ENCODE results near the gene LRRK1. TPM values are rescaled to one million over a fixed set of nuclear protein-coding genes. Genes with fewer than 3 reads are reported as not detected.

Gene LRRK1
- total RNA-seq, 6 experiments from 2014 or later = 0.93 to 3.6 (median 2.5) TPM

- Histone ChIP-seq H3K9me3 (no peaks in the 10 kb centered on the region), H3K4me3 (no peak overlapping the region), H3K27ac (no peak overlapping the region), H3K36me3 (no peaks in the 10 kb centered on the region), H3K27me3 (no peaks in the 10 kb centered on the region), H3K4me1 (no peaks in the 10 kb centered on the region)
- WGBS (ENCODE audit: insufficient coverage, low coverage, low lambda C conversion rate, missing lambda C conversion rate) = 50% methylated on average over 5 of the region's 26 CpGs
- intact Hi-C loops (cut with DNase I) = no loop called here
- no peak for ATAC-seq
- TF ChIP-seq CTCF (IDR thresholded peaks at IDR 0.05) (no peak), POLR2A (IDR thresholded peaks at IDR 0.05) (no peak)
- peak in 1 of 3 donors; percentile 33 for DNase-seq
Observed at GRCh38 chr15:100897221-100898151, 21.7 kb upstream of the LRRK1 start.

DNA sequence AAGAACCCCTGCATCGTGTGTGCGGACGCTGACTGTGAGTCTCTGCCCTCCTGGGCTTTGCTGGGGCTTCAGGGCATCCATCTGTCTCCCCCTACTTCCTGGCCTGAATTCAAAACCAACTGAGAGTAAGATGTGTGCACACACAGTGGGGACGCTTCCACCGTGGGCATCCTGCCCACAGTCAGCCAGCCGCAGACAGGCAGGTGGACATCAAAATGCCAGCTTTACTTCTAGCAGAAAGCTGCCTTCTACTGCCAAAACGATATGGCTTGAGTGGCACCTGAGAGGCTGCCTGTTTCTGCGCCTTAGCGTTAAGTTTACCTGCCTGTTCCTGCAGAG lies 21.0 kb upstream of the LRRK1 start:
- no CpG with 5 or more reads among the region's 9 CpGs for WGBS (ENCODE audit: insufficient coverage, low coverage, low lambda C conversion rate, missing lambda C conversion rate)
- intact Hi-C loops (cut with DNase I) = no loop called here
- no peak for ATAC-seq
- DNase-seq = peak in 1 of 3 donors; percentile 22
- TF ChIP-seq CTCF (IDR thresholded peaks at IDR 0.05) (no peak), POLR2A (IDR thresholded peaks at IDR 0.05) (no peak)
- no peaks in the 10 kb centered on the region for H3K36me3 ChIP-seq
- no peaks in the 10 kb centered on the region for H3K9me3 ChIP-seq
- no peaks in the 10 kb centered on the region for H3K27me3 ChIP-seq
- no peaks in the 10 kb centered on the region for H3K4me1 ChIP-seq
- no peak overlapping the region for H3K4me3 ChIP-seq
- no peak overlapping the region for H3K27ac ChIP-seq

GRCh38 chr15:100898661-100899462 lies 20.3 kb upstream of the LRRK1 start:
- intact Hi-C loops (cut with DNase I) = no loop called here
- Histone ChIP-seq H3K4me3 (no peak overlapping the region), H3K4me1 (no peaks in the 10 kb centered on the region), H3K27me3 (no peaks in the 10 kb centered on the region), H3K27ac (no peak overlapping the region), H3K9me3 (no peaks in the 10 kb centered on the region), H3K36me3 (no peaks in the 10 kb centered on the region)
- WGBS (ENCODE audit: insufficient coverage, low coverage, low lambda C conversion rate, missing lambda C conversion rate) = 51% methylated on average over 10 of the region's 11 CpGs
- DNase-seq (peak in 1 of 3 donors; percentile 17), ATAC-seq (no peak)
- no peak for TF ChIP-seq CTCF (IDR thresholded peaks at IDR 0.05)
- no peak for TF ChIP-seq POLR2A (IDR thresholded peaks at IDR 0.05)

DNA sequence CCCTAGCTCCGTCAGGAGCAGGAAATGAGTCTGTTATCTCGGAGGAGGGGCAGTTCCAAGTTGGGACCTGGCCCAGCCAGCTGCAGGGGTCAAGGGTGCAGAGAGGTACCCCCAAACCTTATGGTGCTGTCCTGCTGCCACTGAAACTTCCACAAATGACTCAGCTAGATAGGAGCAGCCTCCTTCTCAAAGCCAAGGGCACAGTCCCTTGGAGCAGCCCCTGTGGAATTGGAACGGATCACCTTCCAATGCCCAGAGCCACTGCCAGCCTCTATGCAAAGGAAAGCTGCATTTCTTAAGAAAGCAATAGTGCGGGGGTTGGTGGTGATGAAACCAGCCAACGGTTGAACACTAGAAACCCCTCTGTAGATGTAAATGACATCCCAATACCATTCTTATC lies 19.6 kb upstream of the LRRK1 start:
- Histone ChIP-seq H3K9me3 (no peaks in the 10 kb centered on the region), H3K36me3 (no peaks in the 10 kb centered on the region), H3K4me1 (no peaks in the 10 kb centered on the region), H3K4me3 (no peak overlapping the region), H3K27me3 (no peaks in the 10 kb centered on the region), H3K27ac (no peak overlapping the region)
- DNase-seq (peak in 1 of 3 donors; percentile 20), ATAC-seq (no peak)
- WGBS (ENCODE audit: insufficient coverage, low coverage, low lambda C conversion rate, missing lambda C conversion rate) = 32% methylated on average over 2 of the region's 5 CpGs
- intact Hi-C loops (cut with DNase I) = no loop called here
- TF ChIP-seq CTCF (IDR thresholded peaks at IDR 0.05) (no peak), POLR2A (IDR thresholded peaks at IDR 0.05) (no peak)
